ENCODE measurements around the gene URM1.

Gene URM1

GRCh38 chr9:128390813-128391711, 19.9 kb downstream of the URM1 start:
- H3K27me3 ChIP-seq (replicated peaks) = peaks cover 23% of the 10 kb centered on the region
- H3K27ac ChIP-seq = no peak overlapping the region
- TF ChIP-seq CTCF (IDR thresholded peaks at IDR 0.05; ENCODE audit: low read depth, low read length, missing control alignments) = no peak
- peaks cover 21% of the 10 kb centered on the region for H3K36me3 ChIP-seq (replicated peaks)
- DNase-seq = no peak
- H3K4me3 ChIP-seq (ENCODE audit: low read depth, low read length) = no peak overlapping the region
- in situ Hi-C loops (cut with HindIII; ENCODE audit: low pct_ligation_motif_present, low sequenced_read_pairs) = no loop called here

GRCh38 chr9:128391956-128392301, 20.8 kb downstream of the URM1 start:
- H3K4me3 ChIP-seq (ENCODE audit: low read depth, low read length) = no peak overlapping the region
- peaks cover 31% of the 10 kb centered on the region for H3K27me3 ChIP-seq (replicated peaks)
- no peak for TF ChIP-seq CTCF (IDR thresholded peaks at IDR 0.05; ENCODE audit: low read depth, low read length, missing control alignments)
- in situ Hi-C loops (cut with HindIII; ENCODE audit: low pct_ligation_motif_present, low sequenced_read_pairs) = no loop called here
- H3K27ac ChIP-seq = no peak overlapping the region
- no peak for DNase-seq
- H3K36me3 ChIP-seq (replicated peaks) = peaks cover 17% of the 10 kb centered on the region

GRCh38 chr9:128392302-128393144, 21.3 kb downstream of the URM1 start:
- Histone ChIP-seq H3K36me3 (replicated peaks) (peaks cover 13% of the 10 kb centered on the region), H3K27ac (no peak overlapping the region), H3K27me3 (replicated peaks) (peaks cover 37% of the 10 kb centered on the region), H3K4me3 (ENCODE audit: low read depth, low read length) (no peak overlapping the region)
- in situ Hi-C loops (cut with HindIII; ENCODE audit: low pct_ligation_motif_present, low sequenced_read_pairs) = no loop called here
- no peak for TF ChIP-seq CTCF (IDR thresholded peaks at IDR 0.05; ENCODE audit: low read depth, low read length, missing control alignments)
- DNase-seq = no peak

- Histone ChIP-seq H3K27ac (no peak overlapping the region), H3K4me3 (ENCODE audit: low read depth, low read length) (no peak overlapping the region), H3K36me3 (replicated peaks) (peaks cover 8% of the 10 kb centered on the region), H3K27me3 (replicated peaks) (peaks cover 40% of the 10 kb centered on the region)
- in situ Hi-C loops (cut with HindIII; ENCODE audit: low pct_ligation_motif_present, low sequenced_read_pairs) = no loop called here
- TF ChIP-seq CTCF (IDR thresholded peaks at IDR 0.05; ENCODE audit: low read depth, low read length, missing control alignments) = no peak
- no peak for DNase-seq
These were observed 22.1 kb downstream of the URM1 start for GRCh38 chr9:128393145-128393775.

GRCh38 chr9:128393970-128394369, 22.8 kb downstream of the URM1 start:
- H3K27ac ChIP-seq = no peak overlapping the region
- in situ Hi-C loops (cut with HindIII; ENCODE audit: low pct_ligation_motif_present, low sequenced_read_pairs) = no loop called here
- no peak overlapping the region for H3K4me3 ChIP-seq (ENCODE audit: low read depth, low read length)
- no peak for DNase-seq
- peaks cover 6% of the 10 kb centered on the region for H3K36me3 ChIP-seq (replicated peaks)
- TF ChIP-seq CTCF (IDR thresholded peaks at IDR 0.05; ENCODE audit: low read depth, low read length, missing control alignments) = no peak
- H3K27me3 ChIP-seq (replicated peaks) = peaks cover 40% of the 10 kb centered on the region
